Adipose tissue (tissue), 3 donors: ENCODE results near the gene PDCD1LG2. TPM values are rescaled to one million over a fixed set of nuclear protein-coding genes. Genes with fewer than 3 reads are reported as not detected.
"Not testable (repeated sequence)": the region's sequence is repeated elsewhere in the genome, so short reads cannot be mapped to it uniquely, and the experiment has no call there.

Experiments
- H3K27ac ChIP-seq: one replicate; pipeline ENCODE4 v1.5.1; 2013; ENCODE audit warnings: low read depth, low read length
- WGBS, 3 donors: extraction: QIAGEN DNeasy Blood & Tissue Kit; methylation state at CpG; one replicate each; pipeline ENCODE4 v1.1.7; 2013; 5-methylcytosine and 5-hydroxymethylcytosine counted together
- polyA plus RNA-seq, 3 donors: library from polyadenylated mRNA; stranded (reverse); fragments of 200-250 nt; gene quantifications; one replicate each; pipeline ENCODE4 v1.2.3, GENCODE V29; 2013
- donor health status: healthy with polysubstance abuse.
- donor health status: Bipolar disorder and iron deficiency.
- donor health status: healthy.

The PDCD1LG2 gene
- polyA plus RNA-seq, 3 donors, result 0.14 to 1.6 (median 1.1) TPM

DNA sequence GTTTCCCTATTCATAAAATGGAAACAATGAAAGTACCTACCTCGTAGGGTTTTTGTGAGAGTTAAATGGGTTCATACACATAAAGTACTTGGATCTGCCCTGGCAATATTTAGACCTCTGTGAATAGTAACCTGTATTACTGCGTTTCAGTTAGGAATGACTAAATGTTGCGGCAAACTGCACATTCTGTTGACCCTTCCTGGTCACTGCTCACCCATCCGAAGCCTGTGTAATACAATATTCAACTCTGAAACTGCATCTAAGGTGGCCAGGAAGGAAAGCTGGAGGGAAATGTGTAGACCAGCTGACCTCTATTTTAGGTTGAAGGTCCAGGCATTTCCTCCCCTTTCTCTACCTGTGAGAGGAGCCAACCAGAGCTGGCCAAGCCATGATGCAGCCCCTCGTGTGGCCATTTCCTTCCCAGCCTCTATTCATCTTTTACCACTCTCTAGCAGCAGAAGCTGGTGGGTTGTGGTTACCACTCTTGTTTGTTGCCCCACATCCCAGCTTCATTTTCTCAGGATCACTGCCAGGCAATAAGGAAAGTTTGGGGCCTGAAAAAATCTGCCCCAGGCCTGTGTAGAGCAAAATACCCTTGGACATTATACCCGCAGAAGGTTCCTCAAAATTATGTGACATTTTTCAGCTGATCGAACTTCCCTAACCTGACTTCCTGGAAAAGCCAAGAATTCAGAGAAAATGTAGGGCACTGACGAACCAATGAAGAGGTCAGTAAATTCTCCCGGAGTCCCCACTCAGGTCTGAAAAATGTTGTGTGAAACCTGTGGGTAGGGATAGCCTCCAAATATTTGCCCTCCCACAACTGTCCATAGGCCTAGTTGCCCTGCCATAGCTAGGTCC is 20.5 kb upstream of the PDCD1LG2 start:
- H3K27ac ChIP-seq, result no peak overlapping the region
- 70 to 83% (median 76%) methylated on average over 9 of the region's 9 CpGs for whole genome bisulfite sequencing, 3 donors

DNA sequence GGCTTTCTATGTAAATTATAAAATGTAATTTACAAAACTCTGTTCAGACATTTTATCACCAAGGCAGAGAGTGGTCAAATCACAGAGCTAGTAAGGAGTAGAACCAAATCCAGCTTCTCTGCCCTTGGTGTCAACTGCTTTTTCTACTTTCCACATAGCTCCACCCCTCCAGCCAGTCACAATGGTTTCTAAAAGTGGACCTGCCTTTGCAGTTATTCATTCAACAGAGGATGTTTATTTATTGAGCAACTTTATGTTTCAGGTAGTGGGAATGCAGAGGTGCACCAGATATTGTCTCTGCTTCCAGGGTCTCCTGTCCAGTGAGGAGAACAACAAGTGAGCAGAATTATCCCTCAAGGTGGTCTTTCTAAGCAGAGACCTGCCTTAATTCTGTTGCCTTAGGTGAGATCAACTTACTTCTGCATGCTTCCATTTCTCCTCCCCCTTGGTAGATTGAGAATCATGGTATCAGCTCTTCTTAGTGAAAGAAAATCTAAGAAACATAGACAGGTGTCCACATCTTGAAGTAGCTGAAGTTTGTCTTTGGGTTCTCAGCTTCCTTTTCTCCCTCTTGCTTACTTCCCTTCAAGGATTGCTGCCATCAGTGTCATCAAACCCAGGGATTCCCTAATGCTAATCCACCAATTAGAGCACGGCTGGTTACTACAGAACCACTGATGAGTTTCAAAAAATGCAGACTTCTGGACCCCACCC is 17.2 kb upstream of the PDCD1LG2 start:
- no peak overlapping the region for H3K27ac ChIP-seq
- 32 to 86% (median 48%) methylated on average over 1 of the region's 1 CpG for WGBS, 3 donors

DNA sequence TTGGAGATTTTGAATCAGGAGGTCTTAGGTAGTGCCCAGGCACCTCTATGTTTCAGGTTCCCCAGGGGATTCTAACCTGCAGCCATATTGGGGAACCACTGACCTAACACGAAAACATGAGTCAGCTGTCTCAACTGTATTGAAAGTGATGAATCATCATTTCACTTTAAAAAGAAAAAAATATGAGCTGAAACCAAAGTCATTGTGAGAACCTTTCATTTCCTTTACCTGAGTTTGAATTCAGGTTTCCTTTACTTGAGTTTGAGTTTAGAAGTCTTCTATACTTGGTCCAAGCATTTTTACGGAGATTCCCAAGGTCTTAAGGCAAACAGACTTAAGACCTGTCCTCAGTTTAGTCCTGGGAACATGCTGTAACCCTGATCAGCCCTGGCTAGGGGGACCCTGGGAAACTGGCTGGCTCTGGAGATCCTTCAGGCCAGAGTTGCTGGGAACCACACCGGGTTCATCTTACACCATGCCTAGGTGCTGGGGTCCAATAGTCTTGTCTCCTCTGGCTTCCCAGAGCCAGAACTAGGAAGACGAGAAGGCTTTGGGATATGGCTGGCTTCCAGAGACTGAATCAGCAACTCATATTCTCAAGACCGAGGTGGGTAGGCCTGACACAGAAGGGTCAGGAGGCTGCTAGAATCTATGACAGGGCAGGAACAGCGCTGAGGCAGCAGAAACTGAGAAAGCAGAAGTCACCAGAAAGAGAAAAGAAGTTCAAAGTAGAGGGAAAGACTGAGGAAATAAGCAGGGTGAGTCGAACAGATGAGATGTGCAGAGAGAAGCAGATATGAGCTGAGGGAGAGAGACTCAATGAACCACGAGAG is 16.4 kb upstream of the PDCD1LG2 start:
- no peak overlapping the region for H3K27ac ChIP-seq
- WGBS, 3 donors, result 56 to 84% (median 64%) methylated on average over 8 of the region's 8 CpGs

DNA sequence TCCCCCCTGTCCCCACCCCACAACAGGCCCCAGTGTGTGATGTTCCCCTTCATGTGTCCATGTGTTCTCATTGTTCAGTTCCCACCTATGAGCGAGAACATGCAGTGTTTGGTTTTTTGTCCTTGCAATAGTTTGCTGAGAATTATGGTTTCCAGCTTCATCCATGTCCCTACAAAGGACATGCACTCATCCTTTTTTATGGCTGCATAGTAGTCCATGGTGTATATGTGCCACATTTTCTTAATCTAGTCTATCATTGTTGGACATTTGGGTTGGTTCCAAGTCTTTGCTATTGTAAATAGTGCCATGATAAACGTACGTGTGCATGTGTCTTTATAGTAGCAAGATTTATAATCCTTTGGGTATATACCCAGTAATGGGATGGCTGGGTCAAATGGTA is 15.6 kb upstream of the PDCD1LG2 start:
- WGBS, 3 donors, result 67 to 97% (median 80%) methylated on average over 3 of the region's 3 CpGs

DNA sequence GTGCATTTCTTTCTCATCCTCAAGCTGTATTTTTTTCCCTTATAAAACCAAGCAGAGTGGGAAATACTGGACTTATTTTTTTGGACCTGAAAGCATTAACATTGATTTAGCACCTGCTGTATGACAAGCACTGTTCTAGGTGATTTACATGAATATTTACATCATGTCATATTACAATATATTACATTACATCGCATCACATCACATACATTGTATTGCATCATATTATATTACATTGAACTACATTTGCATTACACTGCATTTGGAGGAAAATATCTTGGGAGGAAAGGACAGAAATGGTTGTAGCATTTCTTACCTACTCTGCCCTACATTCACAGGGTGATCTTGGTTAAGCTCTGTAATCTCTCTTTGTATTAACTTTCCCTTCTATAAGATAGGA is 11.2 kb upstream of the PDCD1LG2 start:
- H3K27ac ChIP-seq, result no peak overlapping the region
- WGBS, 3 donors, result 98 to 100% (median 98%) methylated on average over 1 of the region's 1 CpG

More for the DNA sequence above, 15.6 kb upstream of the PDCD1LG2 start:
- H3K27ac ChIP-seq, result not testable (repeated sequence)

DNA sequence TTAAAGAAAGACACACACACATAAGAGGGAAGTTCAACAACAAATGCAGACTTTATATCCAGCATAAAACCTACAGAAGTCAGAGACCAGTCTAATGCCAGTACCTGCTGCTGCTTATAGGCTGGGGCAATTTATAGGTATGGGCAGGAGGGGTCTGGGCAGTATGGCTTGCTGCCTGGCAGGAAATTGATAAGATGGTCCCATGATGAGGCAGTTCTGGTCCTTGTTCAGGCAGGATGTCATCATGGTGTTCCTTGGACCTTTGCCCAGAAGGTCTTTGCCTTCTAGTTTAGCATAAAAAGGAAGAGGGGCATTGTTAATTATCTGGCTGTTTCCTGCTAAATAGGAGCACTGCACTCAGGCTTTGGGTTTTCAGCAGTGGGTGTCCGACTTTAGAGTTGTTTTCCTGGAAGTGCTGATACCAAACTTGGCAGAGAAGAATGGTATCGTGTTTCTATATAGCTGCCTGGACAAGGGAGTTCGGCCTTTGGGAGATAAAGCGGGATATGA is 10.4 kb upstream of the PDCD1LG2 start:
- H3K27ac ChIP-seq, result peak overlapping the region; percentile 46
- WGBS, 3 donors, result 28 to 75% (median 45%) methylated on average over 4 of the region's 4 CpGs

DNA sequence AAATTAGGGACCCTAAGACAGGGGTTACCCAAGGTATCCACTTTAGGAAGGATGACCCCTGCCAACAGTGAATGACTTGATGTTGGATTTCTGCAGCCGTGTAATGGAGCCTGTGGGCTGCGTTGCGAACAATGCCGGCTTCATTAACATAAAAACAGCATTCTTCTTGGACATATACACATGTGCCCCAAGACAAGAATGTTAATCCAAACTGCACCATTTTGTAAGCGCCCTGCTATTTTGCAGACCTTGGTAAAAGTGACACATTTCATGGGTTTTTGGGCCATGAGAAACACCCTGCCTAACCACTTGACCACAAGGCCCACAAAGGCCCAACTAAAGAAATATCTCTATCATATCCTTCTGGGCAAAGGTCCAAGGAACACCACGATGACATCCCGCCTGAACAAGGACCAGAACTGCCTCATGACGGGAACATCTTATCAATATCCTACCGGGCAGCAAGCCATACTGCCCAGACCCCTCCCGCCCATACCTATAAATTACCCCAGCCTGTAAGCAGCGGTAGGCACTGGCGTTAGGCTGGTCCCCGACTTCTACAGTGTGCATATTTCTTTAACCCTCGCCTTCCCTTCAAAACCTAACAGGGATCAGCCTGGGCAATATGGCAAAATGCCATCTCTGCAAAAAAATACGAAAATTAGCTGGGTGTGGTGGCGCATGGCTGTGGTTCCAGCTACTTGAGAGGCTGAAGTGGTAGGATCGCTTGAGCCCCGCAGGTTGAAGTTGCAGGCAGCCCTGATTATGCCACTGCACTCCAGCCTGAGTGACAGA is 9.7 kb upstream of the PDCD1LG2 start:
- H3K27ac ChIP-seq, result no peak overlapping the region
- WGBS, 3 donors, result 41 to 63% (median 47%) methylated on average over 18 of the region's 18 CpGs

DNA sequence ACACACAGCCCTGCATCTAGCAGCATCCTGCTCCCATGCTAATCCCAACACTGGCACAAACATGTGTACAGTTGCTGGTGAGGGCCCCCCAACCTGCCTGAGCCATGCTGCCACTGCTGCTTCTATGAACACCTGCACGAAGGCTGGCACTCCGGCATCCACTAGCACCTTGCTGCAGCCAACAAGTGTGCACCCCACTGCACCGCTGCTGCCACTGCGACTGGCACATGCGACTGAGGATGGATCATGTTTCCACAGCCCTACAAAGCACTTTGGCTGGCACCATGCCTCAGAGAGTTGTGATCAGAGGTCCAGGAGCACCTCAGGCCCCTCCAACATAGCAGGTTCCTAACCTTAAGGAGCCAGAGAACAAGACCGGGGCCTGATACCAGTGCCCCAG is 7.8 kb upstream of the PDCD1LG2 start:
- 81 to 96% (median 92%) methylated on average over 6 of the region's 6 CpGs for WGBS, 3 donors
- H3K27ac ChIP-seq, result no peak overlapping the region

DNA sequence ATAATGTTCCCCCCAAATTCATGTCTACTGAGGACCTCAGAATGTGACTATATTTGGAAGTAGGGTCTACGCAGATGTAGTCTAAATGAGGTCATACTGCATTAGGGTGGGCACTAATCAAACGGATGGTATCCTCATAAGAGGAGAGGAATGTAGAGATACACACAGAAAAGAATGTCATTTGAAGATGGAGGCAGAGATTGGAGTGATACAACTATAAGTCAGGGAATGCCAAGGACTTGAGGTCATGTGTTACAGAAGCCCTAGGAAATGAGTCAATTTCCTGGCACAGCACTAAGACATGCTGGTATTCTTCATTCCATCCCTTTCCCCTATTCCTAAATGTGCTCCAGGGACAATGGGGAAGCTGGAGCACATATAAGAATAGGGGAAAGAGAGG is 758 bp upstream of the PDCD1LG2 start:
- WGBS, 3 donors, result 63 to 75% (median 73%) methylated on average over 2 of the region's 2 CpGs
- H3K27ac ChIP-seq, result no peak overlapping the region

DNA sequence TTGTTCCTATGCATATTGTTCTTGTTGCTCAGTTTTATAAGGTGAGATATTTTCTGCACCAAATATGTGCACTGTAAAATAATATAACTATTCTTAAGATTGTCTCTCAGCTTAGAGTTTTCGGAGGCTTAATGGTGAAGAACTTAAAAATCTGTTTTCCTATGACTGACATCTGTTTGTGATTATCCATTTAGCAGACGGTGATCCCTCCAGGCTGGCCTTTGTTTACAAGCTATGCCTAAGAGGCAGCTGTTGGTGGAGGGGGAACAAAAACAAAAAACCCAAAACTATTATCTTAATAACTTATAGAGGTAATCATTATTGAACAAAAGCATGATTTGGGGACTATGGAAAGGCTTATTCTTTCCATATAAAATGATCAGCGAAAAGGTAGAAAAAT is 658 bp downstream of the PDCD1LG2 start:
- 69 to 76% (median 75%) methylated on average over 3 of the region's 3 CpGs for WGBS, 3 donors
- no peak overlapping the region for H3K27ac ChIP-seq

DNA sequence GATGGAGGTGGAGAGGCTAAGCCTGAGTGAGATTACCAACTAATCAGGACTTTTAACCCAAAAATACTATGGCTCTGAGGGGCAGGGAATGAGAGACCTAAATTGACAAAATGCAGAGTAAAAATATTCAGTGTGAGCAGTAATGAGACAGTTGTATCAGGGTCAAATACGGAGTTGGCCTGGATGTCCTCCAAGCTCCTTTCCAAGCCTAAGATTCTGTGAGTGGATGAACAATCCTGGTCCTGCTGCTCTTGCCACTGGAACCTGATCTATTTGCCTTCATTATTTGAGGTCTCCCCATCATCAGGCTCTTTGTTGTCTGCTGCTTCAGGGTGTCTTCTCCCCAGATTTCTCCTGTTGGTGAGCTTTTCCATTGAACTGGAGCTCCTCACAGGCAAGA is 1.1 kb downstream of the PDCD1LG2 start:
- 46 to 75% (median 50%) methylated on average over 1 of the region's 1 CpG for WGBS, 3 donors
- H3K27ac ChIP-seq, result no peak overlapping the region

DNA sequence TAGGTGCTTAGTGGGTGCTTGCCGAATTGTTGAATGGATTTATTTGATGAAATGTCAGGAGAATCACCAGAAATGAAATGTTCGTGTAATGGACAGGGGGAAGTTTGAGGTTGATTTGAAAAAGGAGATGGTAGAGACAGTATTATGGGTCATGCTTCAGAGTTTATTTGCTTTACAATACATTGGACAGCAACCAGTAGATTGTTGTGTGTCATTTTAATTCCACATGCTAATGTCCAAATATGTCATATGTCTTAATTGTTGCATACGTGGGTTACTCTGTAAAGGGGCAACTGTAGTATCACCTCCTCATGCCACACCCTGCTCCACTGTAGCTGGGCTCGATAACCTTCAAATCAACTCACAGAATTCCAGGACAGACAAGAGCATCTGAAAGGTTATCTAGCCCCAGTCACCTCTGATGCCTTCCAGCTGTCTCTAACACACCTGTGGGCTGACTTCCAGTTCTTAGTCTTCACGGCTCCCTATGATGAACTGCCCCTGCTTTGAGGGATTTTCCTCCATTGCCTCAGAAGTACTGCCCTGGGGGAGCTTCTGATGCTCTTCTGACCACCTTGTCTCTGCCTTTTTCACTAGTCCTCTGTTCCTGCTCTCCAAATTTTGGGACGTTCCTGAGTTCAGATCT is 1.7 kb downstream of the PDCD1LG2 start:
- 64 to 88% (median 86%) methylated on average over 6 of the region's 6 CpGs for WGBS, 3 donors
- no peak overlapping the region for H3K27ac ChIP-seq

DNA sequence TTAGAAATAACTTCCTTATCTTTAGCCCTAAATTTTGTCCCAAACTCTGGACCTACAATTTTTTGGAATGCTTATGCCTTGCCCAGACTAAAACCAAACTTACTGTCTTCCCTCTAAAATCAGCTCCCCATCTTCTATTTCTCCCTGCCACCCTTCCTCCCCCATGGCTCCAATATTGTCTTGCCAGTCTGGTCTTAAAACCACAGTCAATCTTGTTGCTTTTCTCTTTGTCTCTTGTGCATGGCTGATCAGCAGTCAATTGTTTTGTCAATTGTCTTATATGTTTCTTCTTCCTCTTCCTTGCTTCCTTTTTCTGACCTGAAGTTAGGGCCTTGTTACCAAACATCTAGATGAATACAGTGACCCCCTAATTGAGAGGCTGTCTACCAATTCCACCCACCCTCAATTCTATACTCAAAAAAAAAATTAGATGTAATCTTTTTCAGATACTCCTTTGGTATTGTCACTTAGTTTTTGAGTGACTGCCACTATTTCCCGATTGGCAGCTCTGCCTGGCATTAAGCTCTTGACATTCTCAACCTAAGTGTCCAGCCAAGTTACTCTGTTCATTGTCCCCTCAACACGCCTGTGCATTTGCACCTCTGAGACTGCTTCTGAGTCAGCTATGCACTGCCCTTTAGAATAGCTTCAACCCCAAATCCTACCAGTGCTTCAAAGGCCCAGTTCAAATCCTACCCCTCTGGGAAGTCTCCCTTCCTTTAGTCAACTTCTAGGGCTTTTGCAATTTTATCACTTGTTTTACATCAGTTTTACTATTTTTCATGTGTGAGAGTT is 2.5 kb downstream of the PDCD1LG2 start:
- H3K27ac ChIP-seq, result no peak overlapping the region
- WGBS, 3 donors, result 85 to 94% (median 88%) methylated on average over 2 of the region's 2 CpGs

DNA sequence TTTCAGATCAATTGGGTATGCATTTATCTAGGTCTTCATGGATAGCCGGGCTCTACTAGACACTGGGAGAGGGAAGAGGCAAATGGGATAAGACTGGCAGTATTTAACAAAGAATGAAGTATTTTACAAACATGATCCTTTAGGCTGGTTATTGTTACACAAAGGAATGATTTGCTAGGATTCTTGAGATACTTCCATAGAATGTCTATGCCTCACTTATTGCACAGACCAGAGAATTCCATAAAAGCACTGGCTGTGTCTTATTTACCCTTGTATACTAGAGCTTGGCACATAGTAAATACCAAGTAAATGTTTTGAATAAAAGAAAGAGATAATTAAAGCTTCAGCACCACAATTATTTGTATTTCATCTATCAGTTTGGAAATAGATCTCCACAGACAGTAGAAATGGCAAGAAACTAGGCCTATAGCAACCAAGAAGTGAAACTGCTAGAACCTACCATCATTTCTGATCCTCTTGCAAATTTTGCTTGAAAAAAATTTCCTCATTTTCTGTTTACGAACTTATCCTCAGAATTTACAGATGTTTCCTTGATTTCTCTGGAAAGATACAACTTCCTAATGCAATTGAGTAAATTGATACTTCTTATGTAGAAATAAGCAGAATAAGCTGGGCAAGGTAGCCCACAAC is 3.8 kb downstream of the PDCD1LG2 start:
- no peak overlapping the region for H3K27ac ChIP-seq

DNA sequence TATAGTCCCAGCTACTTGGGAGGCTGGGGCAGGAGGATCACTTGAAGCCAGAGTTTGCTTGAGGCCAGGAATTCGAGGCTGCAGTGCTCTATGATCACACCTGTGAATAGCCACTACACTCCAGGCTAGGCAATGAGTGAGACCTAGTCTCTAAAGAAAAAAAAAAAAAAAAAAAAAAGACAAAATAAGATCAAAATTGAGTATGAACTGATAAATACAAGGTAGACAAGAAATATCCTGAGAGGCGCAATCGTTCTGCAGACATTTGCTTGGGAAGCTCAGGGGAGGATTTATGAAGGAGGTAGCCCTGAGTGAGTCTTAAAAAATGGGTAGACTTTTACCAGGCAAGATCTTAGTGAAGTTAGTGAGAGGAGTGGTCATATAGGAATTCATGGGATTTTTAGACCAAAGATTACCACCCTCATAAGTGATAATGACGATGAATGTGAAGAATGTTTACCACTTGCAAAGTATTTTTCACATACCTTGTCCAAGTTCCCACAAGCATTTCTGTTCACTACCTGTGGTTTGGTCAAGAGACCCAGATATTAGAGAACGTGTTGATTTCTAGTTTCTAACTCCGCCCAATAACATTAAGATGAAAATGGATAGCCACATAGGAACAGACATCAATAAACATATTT is 4.4 kb downstream of the PDCD1LG2 start:
- 79 to 91% (median 90%) methylated on average over 6 of the region's 6 CpGs for WGBS, 3 donors
- H3K27ac ChIP-seq, result no peak overlapping the region

More for the DNA sequence above, 3.8 kb downstream of the PDCD1LG2 start:
- 82 to 92% (median 90%) methylated on average over 2 of the region's 2 CpGs for WGBS, 3 donors

DNA sequence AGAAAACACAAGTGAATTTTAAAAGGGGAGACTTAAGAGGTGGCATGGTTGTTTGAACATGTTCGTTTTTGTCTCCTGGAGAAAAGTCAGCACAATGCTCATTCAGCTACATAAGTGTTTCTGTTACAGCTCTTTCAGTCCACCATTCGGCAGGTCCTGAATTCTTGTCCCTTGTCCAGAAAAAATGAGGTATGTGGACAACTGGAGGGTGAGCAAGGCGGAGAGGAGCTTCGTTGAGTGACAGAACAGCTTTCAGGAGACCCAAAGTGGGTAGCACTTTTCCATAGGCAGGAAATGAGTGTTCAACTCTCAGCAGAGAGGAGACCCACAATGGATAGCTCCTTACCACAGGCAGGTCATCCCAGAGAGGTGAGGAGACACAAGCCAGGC is 4.9 kb downstream of the PDCD1LG2 start:
- H3K27ac ChIP-seq, result no peak overlapping the region
- 71 to 95% (median 94%) methylated on average over 4 of the region's 4 CpGs for WGBS, 3 donors
